ENCODE data around the gene POLDIP3. TPM values are rescaled to one million over a fixed set of nuclear protein-coding genes. Genes with fewer than 3 reads are reported as not detected.

Gene POLDIP3, protein sequence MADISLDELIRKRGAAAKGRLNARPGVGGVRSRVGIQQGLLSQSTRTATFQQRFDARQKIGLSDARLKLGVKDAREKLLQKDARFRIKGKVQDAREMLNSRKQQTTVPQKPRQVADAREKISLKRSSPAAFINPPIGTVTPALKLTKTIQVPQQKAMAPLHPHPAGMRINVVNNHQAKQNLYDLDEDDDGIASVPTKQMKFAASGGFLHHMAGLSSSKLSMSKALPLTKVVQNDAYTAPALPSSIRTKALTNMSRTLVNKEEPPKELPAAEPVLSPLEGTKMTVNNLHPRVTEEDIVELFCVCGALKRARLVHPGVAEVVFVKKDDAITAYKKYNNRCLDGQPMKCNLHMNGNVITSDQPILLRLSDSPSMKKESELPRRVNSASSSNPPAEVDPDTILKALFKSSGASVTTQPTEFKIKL
- 10 to 100 TPM; 24.9 to 29.3 (median 25.6) TPM for total RNA-seq

DNA sequence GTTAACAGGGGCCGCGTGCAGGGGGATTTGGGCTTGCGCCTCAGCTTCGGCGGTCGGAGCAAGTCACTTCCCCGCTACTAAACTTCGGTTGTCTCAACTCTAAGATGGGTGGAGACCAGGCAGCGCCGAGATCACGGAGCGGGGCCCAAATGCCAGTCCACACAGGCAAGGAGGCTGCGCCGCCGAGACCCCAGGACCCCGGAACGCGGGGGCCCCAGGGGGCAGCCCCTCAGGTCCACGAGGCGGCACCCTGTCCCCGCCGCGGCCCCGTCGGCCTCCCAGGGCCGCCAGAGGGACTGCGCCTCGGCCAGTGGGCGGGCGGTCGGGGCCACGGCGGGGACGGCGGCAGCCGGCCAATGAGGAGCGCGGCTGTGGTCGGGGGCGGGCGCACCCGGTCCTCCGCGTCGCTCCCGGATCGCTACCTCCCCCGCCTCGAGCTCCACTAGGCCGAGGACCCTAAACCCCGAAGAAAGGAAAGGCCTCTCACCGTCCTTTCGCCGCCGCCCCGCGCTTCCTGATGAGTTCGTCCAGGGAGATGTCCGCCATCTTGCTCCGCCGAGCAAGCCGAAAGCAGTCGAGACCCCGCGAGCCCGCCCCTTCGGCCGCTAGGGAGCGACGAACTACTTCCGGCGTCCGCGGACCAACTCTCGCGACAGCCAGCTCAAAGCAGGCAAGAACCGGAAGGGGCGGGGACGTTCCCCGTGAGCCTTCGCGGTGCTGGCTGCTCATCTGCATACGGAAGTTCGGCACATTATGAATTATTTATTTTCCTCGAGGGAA lies at the start of gene POLDIP3:
Gene POLDIP3, minus strand, starts transcription at position 572 of the 780 bp plus-strand sequence. Its CDS starts 26 bp downstream, at position 546.
- no peak for TF ChIP-seq CTCF (IDR thresholded peaks at IDR 0.05; ENCODE audit: low read depth)

DNA sequence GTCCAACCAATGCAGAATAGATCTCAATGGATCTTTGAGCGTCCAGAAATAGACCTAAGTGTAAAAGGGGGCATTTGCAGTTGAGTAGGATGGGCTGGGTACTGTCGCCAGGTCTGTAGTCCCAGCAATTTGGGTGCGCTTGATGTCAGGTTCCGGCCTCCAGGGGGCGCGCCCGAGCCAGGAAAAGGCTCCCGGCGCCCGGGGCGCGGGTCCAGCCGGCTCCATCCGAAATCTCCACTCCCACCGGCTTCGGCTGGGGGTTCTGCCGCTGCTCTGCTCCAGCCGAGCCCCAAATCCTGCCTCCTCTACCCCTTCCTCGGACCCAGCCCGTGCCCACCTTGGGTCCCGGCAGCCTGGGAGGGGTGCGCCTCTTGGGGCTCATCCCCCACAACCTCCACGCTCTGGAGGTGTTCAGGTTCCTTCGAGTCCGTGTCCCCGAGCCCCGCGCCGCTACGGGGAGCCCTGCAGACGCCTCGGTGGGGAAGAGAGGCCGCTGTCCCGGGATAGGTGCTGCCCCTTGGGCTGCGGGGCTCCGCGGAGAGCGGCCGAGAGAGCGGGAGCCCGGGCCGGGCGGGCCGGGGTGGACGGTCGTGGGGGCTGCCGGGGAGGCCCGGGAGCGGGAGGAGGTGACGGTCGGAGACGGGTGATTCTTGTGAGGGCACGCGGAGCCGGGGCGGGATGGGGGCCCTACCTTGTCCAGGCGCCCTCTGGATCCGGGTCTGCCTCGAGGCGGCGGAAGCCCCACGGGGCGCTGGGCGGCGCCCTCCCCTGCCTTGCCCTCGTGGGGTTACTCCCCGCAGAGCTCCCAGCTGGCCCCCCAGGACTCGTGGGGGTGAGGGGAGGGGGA lies 47.5 kb upstream of the POLDIP3 start:
- TF ChIP-seq CTCF (IDR thresholded peaks at IDR 0.05; ENCODE audit: low read depth) = no peak

- no peak for TF ChIP-seq CTCF (IDR thresholded peaks at IDR 0.05; ENCODE audit: low read depth)
These were observed 41.9 kb upstream of the POLDIP3 start for GRCh38 chr22:42656578-42656977.

DNA sequence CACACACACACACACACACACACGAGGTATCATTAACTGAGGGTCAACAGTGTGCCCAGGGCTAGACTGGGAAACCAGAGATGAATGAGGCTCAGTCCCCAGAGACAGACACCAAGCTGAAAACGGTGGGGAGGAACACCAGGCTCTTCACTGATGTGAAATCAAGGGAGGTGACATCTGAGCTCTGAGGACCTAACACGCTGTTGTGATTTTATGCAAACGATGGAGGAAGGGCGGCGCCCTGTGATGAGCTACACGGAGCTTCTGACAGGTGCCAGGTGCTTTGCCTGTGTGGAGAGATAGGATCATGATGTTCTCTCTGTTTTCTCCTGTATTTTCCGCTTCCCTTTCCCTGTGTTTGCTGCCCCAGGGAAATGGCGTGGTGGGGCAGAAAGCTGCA lies 41.0 kb upstream of the POLDIP3 start:
- no peak for TF ChIP-seq CTCF (IDR thresholded peaks at IDR 0.05; ENCODE audit: low read depth)

DNA sequence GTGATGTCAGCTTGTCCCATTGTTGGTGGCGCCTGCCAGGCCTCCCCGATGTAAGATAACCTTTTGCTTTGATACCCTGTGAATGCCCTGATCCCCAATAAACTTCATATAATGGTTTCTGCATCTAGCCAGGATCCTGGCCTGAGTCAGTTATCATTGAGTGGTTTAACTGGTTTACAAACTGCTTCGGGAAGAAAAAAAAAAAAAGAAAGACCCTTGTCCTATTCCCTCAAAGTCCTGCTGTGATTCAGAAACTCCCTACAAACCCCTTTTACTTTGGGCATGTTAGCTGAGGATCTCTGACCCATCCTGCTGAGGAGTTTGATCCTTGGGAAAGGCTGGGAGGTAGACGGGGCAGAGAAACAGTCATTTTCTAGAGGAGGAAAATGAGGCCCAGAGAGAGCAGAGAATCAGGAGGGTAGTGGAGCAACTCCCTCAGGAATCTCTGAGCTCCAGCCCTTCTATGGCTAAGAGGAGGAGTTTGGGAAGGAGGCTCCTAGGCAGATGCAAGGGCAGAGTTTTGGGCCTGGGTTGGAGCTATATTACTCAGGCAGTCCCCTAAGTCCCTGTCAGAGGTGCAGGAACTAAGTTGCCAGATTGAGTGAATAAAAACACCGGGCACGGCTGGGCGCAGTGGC lies 39.9 kb upstream of the POLDIP3 start:
- TF ChIP-seq CTCF (IDR thresholded peaks at IDR 0.05; ENCODE audit: low read depth) = no peak

- no peak for TF ChIP-seq CTCF (IDR thresholded peaks at IDR 0.05; ENCODE audit: low read depth)
These were observed 39.3 kb upstream of the POLDIP3 start for GRCh38 chr22:42653999-42654398.
